Stomach (tissue), 4 donors: ENCODE data around the gene SLC25A1.

Experiments
- EP300 ChIP-seq: sonication (generic); formaldehyde crosslinking; IDR thresholded peaks from one replicate; pipeline ENCODE4 v1.6.1; 2017; ENCODE audit warnings: antibody characterized with exemption
- POLR2A ChIP-seq, 4 donors: fragments of 450-650 bp; IDR thresholded peaks; one replicate each; pipeline ENCODE4 v1.6.1; 2016; ENCODE audit warnings: antibody characterized with exemption in 4 of 4, control low read depth in 2 of 4, mild to moderate bottlenecking in 1 of 4, moderate library complexity in 1 of 4
- TF ChIP-seq, protein P1 (sequence below), 7 experiments: fragments of 450-650 bp in 4 of 7; fragments of 200-600 bp in 3 of 7; sonication (generic) in 3 of 7; IDR thresholded peaks; one replicate each; pipeline ENCODE4 v1.5.1; 2016 to 2019; ENCODE audit warnings: antibody characterized with exemption in 7 of 7, control low read depth in 2 of 7, mild to moderate bottlenecking in 1 of 7

DNA sequence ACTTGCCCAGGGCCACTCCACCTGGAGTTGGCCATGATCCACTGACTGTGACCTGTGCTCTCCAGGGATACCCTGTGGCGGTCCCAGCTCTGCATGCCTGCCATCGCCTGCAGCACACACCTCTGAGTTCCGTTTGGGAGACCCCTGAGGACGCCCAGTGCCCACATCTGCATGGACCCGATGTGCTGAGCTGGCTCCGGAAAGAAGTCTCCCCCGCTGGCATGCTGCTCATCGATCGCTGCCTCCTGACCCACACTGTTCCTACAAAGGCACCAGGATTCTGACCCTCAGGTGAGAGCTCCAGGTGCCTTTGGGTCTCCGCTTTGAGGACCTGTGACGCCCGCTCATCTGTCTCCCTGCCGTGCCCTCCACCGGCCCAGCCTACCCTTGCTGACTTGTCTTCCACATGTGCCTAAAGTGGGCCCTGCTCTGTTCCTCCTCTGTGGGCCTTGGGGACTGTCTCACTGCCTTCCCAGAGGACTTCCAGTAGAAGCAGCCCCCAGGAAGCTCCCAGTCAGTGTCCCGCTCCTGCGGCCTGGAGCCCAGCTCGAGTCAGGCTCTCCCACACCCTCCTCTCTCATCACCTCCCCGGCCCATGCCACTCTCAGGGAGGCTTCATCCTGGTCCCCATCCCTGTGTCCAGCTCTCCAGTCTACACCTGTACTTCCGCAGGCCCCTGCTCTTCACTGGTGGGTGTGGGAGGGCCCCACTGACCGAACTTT is 5.9 kb upstream of the SLC25A1 start:
- TF ChIP-seq, protein P1, sequence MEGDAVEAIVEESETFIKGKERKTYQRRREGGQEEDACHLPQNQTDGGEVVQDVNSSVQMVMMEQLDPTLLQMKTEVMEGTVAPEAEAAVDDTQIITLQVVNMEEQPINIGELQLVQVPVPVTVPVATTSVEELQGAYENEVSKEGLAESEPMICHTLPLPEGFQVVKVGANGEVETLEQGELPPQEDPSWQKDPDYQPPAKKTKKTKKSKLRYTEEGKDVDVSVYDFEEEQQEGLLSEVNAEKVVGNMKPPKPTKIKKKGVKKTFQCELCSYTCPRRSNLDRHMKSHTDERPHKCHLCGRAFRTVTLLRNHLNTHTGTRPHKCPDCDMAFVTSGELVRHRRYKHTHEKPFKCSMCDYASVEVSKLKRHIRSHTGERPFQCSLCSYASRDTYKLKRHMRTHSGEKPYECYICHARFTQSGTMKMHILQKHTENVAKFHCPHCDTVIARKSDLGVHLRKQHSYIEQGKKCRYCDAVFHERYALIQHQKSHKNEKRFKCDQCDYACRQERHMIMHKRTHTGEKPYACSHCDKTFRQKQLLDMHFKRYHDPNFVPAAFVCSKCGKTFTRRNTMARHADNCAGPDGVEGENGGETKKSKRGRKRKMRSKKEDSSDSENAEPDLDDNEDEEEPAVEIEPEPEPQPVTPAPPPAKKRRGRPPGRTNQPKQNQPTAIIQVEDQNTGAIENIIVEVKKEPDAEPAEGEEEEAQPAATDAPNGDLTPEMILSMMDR (IDR thresholded peaks at IDR 0.05) = no peak
- TF ChIP-seq EP300 = no peak
- no peak for TF ChIP-seq POLR2A (IDR thresholded peaks at IDR 0.05)
